IPS DF 6.9 (cell line): Measurements from ENCODE around the gene G3BP1.

Source experiments
- DNase-seq: peaks from one replicate; pipeline ENCODE4 v3.0.0-alpha.2; 2013; ENCODE audit warnings: low read depth, low spot score
- H3K27ac ChIP-seq: one replicate; pipeline ENCODE4 v1.5.1; 2013; ENCODE audit warnings: low read length, control low read depth
- H3K27me3 ChIP-seq: 2 replicates; pipeline ENCODE4 v1.6.1; 2013; ENCODE audit warnings: mild to moderate bottlenecking, low read length; ENCODE audit not compliant: control insufficient read depth, insufficient read depth
- H3K36me3 ChIP-seq: 2 replicates; pipeline ENCODE4 v1.6.1; 2013; ENCODE audit warnings: low read length; ENCODE audit not compliant: control insufficient read depth, insufficient read depth
- H3K4me1 ChIP-seq: 2 replicates; pipeline ENCODE4 v1.6.1; 2013; ENCODE audit warnings: low read length; ENCODE audit not compliant: control insufficient read depth, insufficient read depth
- H3K4me3 ChIP-seq: 2 replicates; pipeline ENCODE4 v1.5.1; 2013; ENCODE audit warnings: mild to moderate bottlenecking, low read length
- H3K9me3 ChIP-seq: 2 replicates; pipeline ENCODE4 v1.6.1; 2013; ENCODE audit warnings: low read length, inconsistent platforms; ENCODE audit not compliant: control insufficient read depth, insufficient read depth
- WGBS: extraction: QIAGEN DNeasy Blood & Tissue Kit; methylation state at CpG from one replicate; pipeline ENCODE4 v1.1.7; 2013; ENCODE audit warnings: mixed read lengths, missing lambda C conversion rate; ENCODE audit not compliant: insufficient read length, insufficient coverage; 5-methylcytosine and 5-hydroxymethylcytosine counted together

The G3BP1 gene

DNA sequence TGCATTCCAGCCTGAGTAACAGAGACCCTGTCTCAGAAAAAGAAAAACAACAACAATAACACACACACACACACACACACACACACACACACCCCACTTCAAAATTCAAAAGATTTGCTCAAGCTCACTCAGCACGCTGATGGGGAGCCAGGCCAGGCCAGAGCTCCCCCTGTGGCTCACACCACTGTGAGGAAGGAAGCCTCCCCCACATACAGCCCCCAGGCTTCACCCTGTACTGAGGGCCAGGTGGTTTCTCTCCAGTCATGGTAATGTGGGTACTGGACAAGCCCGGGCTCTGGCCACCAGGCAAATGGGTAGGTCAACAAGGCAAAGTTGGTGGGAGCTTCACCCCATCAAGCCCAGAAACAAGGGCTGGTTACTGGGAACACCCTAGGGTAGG lies 32.4 kb upstream of the G3BP1 start:
- no CpG with 5 or more reads among the region's 2 CpGs for WGBS
- H3K27ac ChIP-seq, result no peak overlapping the region

DNA sequence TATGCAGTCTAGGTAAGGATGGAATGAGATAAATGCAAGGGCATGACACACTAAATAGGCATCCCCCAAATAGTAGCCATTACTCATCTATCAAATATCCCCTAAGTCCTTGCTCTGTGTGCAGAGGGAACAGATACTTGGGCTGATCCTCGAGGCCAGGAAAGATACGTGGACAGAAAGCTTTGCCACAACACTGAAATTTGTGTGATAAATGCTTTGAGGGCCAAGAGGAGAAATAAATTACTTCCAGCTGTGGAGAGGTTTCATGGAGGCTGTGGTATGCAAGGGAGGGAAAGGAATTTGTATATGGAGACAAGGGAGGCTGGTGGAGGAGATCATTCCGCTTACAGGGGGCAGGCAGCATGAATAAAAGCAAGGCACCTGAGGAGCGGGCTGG lies 31.8 kb upstream of the G3BP1 start:
- Histone ChIP-seq H3K27ac (no peak overlapping the region), H3K4me3 (no peak overlapping the region), H3K9me3 (no peaks in the 10 kb centered on the region), H3K4me1 (peaks cover 1% of the 10 kb centered on the region; the same call in 1 of the 2 replicates), H3K27me3 (no peaks in the 10 kb centered on the region), H3K36me3 (no peaks in the 10 kb centered on the region)
- DNase-seq, result no peak
- no CpG with 5 or more reads among the region's 4 CpGs for WGBS

More for the DNA sequence above, 32.4 kb upstream of the G3BP1 start:
- Histone ChIP-seq H3K27me3 (no peaks in the 10 kb centered on the region), H3K4me1 (peaks cover 1% of the 10 kb centered on the region; the same call in 1 of the 2 replicates), H3K4me3 (no peak overlapping the region), H3K9me3 (no peaks in the 10 kb centered on the region), H3K36me3 (no peaks in the 10 kb centered on the region)
- DNase-seq, result no peak

DNA sequence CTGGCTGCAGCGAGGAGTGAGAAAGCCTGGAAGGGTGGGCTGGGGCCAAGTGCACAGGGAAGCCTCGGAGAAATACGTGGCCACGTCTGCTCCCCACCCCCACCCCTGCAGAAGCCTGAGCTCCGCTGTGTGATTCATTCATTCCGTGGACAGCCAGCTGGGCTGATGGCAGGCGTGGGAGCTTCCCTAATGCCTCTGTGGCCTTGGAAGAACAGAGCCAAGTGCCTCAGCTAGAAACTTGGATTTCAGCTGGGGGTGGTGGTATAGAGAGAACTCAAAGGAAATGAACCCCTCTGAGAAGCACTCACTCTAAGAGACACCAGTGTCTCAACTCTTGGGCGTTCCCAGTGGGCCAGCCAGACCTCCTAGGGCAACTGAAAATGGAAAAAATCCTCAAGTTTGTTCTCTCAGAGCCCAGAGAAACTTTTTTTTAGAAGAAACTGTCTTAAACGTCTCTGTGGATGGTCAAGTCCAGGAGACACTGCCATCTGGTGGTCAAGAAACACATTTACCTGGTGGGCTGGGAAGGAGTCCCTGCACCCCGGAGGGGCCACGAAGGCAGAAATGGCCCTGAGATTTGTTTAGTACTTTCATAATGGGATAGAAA lies 31.3 kb upstream of the G3BP1 start:
- peaks cover 1% of the 10 kb centered on the region; the same call in 1 of the 2 replicates for H3K4me1 ChIP-seq
- no peaks in the 10 kb centered on the region for H3K9me3 ChIP-seq
- H3K4me3 ChIP-seq, result no peak overlapping the region
- no CpG with 5 or more reads among the region's 11 CpGs for WGBS
- no peak for DNase-seq
- no peak overlapping the region for H3K27ac ChIP-seq
- no peaks in the 10 kb centered on the region for H3K36me3 ChIP-seq
- no peaks in the 10 kb centered on the region for H3K27me3 ChIP-seq

GRCh38 chr5:151740958-151741373 lies 30.8 kb upstream of the G3BP1 start:
- H3K4me3 ChIP-seq, result no peak overlapping the region
- H3K27ac ChIP-seq, result no peak overlapping the region
- no peaks in the 10 kb centered on the region for H3K36me3 ChIP-seq
- peaks cover 1% of the 10 kb centered on the region; the same call in 1 of the 2 replicates for H3K4me1 ChIP-seq
- no peak for DNase-seq
- no peaks in the 10 kb centered on the region for H3K27me3 ChIP-seq
- WGBS, result no CpG with 5 or more reads among the region's 2 CpGs
- H3K9me3 ChIP-seq, result no peaks in the 10 kb centered on the region

DNA sequence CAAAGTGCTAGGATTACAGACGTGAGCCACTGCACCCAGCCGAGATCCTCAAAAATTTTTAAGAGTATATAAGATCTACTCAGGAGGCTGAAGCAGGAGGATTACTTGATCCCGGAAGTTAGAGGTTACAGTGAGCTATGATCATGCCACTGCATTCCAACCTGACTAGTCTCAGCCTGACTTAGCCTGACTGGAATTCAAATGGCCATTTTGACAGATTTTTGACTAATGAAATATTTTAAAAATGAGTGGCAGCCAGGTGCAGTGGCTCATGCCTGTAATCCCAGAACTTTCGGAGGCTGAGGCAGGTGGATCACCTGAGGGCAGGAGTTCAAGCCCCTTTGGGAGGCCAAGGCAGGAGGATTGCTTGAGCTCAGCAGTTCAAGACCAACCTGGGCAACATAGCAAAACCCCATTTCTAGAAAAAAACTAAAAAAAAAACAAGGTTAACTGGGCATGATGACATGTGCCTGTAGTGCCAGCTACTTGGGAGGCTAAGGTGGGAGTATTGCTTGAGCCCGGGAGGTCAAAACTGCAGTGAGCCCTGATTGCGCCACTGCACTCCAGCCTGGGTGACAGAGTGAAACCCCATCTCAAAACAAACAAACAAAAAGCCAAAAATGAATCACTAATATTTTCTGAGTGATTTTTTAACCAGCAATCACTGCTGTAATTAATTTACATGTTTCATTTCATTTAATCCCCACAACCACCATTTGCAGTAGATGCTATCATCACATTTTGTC lies 29.9 kb upstream of the G3BP1 start:
- no peak overlapping the region for H3K27ac ChIP-seq
- no peak for DNase-seq
- no peaks in the 10 kb centered on the region for H3K27me3 ChIP-seq
- no peak overlapping the region for H3K4me3 ChIP-seq
- no CpG with 5 or more reads among the region's 6 CpGs for WGBS
- H3K9me3 ChIP-seq, result no peaks in the 10 kb centered on the region
- H3K36me3 ChIP-seq, result no peaks in the 10 kb centered on the region
- H3K4me1 ChIP-seq, result peaks cover 1% of the 10 kb centered on the region; the same call in 1 of the 2 replicates

DNA sequence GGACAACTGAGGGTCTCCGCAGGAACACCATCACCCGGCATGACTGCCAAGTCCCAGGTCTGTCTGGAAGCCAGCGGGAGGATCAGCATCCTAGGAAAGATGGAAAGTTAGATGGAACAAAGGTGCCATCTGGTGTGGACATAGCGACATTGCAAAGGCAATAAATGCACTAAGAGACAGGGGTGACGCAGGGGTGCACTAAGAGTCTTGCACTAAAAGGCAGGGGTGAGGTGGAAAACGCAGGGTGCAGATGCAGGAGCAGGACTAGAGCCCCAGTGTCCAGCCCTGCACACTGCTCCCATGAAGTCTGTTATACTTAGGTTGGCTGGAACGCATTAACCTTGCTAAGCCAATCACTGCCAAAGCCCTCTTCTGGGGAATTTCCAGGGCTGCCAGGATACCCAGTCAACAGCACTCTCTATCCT lies 28.9 kb upstream of the G3BP1 start:
- no peak for DNase-seq
- H3K36me3 ChIP-seq, result no peaks in the 10 kb centered on the region
- H3K27ac ChIP-seq, result no peak overlapping the region
- H3K27me3 ChIP-seq, result no peaks in the 10 kb centered on the region
- peaks cover 1% of the 10 kb centered on the region; the same call in 1 of the 2 replicates for H3K4me1 ChIP-seq
- no peaks in the 10 kb centered on the region for H3K9me3 ChIP-seq
- no CpG with 5 or more reads among the region's 7 CpGs for WGBS
- no peak overlapping the region for H3K4me3 ChIP-seq

GRCh38 chr5:151743530-151743929 lies 28.2 kb upstream of the G3BP1 start:
- DNase-seq, result no peak
- Histone ChIP-seq H3K27me3 (no peaks in the 10 kb centered on the region), H3K9me3 (no peaks in the 10 kb centered on the region), H3K4me1 (peaks cover 1% of the 10 kb centered on the region; the same call in 1 of the 2 replicates), H3K27ac (no peak overlapping the region), H3K36me3 (no peaks in the 10 kb centered on the region), H3K4me3 (no peak overlapping the region)
- WGBS, result no CpG with 5 or more reads among the region's 1 CpG

GRCh38 chr5:151745071-151745705 lies 26.6 kb upstream of the G3BP1 start:
- no peak for DNase-seq
- no CpG with 5 or more reads among the region's 7 CpGs for WGBS
- H3K4me3 ChIP-seq, result no peak overlapping the region
- H3K27me3 ChIP-seq, result no peaks in the 10 kb centered on the region
- H3K4me1 ChIP-seq, result no peaks in the 10 kb centered on the region; the same call in 1 of the 2 replicates
- no peak overlapping the region for H3K27ac ChIP-seq
- H3K9me3 ChIP-seq, result no peaks in the 10 kb centered on the region
- no peaks in the 10 kb centered on the region for H3K36me3 ChIP-seq

DNA sequence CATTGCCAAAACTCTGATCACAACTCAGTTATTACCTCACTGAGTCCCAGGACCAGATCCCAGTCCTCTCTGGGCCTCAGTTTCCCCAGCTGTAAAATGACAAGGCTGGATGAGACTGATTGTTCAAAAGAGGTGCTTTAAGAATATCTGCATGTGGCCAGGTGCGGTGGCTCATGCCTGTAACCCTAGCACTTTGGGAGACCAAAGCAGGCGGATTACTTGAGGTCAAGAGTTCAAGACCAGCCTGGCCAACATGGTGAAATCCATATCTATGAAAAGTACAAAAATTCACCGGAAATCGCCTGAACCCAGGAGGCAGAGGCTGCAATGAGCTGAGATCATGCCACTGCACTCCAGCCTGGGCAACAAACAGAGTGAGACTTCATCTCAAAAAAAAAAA lies 21.6 kb upstream of the G3BP1 start:
- Histone ChIP-seq H3K27ac (no peak overlapping the region), H3K36me3 (no peaks in the 10 kb centered on the region), H3K4me3 (no peak overlapping the region), H3K9me3 (no peaks in the 10 kb centered on the region), H3K27me3 (no peaks in the 10 kb centered on the region), H3K4me1 (no peaks in the 10 kb centered on the region)
- no CpG with 5 or more reads among the region's 4 CpGs for WGBS
- DNase-seq, result no peak

DNA sequence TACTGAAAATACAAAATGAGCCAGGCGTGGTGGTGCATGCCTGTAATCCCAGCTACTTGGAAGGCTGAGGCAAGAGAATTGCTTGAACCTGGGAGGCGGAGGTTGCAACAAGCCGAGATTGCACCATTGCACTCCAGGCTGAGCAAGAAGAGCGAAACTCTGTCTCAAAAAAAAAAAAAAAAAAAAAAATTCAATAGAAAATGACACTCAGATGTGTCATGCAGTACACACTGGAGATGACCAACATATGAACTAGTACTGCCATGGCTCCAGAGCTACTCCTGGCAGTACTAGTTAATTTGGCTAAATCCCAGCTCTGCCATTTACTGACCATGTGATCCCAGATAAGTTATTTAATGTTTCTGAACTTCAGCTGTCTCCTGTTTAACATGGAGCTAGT lies 20.7 kb upstream of the G3BP1 start:
- Histone ChIP-seq H3K4me3 (no peak overlapping the region), H3K9me3 (no peaks in the 10 kb centered on the region), H3K4me1 (no peaks in the 10 kb centered on the region), H3K36me3 (no peaks in the 10 kb centered on the region), H3K27ac (no peak overlapping the region), H3K27me3 (no peaks in the 10 kb centered on the region)
- no CpG with 5 or more reads among the region's 4 CpGs for WGBS
- DNase-seq, result no peak
